NCI-H1694 (cell line): ENCODE measurements around the gene DPH5.

Experiments
- DNase-seq: peaks from one replicate; lab custom pipeline; 2025; lab: John Stamatoyannopoulos, UW

DPH5 gene

DNA sequence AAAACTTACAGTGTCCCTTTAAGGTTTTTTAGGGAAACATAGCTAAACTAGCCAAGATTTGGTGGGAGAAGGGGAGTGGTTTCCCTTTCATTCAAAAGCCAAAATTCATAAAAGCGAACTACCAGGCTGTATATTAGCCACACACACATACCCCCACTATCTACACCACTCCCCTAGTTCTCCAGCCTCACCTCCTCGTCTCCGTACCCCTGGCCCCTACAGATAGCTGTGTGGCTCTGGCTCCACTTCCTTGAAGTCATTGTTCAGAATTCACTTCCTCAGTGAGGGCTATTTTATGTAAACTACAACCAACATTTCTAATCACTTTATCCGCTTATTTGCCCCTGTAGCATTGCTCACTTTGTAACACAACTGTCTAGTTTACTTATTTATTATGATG is 5.3 kb upstream of the DPH5 start:
- DNase-seq, result no peak

DNA sequence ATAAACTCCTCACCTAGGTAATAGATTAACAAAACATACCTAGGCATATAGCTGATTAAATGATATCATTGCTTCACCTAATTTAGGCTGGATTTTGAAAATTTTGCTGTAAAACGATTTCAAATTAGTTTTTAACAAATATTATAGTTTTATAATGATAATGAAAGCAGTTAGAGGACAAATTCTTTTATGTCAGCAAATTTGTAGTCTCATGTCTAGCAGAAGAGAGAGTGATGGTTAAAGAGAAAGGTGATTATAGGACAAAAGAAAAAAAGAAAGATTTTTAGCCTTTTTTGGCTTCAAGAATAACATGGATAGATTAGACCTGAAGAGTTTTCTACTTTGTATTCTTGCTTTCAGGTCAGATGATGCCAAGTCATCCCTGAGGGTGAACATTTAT is 3.6 kb upstream of the DPH5 start:
- no peak for DNase-seq

DNA sequence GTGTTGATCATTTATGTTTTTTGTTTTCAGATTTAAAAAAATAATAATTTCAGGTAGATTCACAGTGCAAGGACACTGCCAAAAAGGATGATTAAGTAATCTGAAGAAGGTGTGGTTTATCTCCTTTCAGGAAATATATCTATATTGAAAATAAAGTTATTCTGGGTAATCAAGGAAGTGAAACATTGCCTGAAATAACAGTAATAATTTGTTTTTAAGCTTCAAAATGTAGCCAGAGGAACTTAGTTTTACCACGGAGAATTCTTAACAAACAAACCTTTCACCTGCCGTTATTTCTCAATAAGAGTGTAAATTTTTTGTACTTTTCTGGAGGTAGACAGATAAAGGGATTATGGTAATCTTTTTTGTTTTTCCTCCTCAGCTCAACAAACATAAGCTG is 2.9 kb upstream of the DPH5 start:
- DNase-seq, result no peak

DNA sequence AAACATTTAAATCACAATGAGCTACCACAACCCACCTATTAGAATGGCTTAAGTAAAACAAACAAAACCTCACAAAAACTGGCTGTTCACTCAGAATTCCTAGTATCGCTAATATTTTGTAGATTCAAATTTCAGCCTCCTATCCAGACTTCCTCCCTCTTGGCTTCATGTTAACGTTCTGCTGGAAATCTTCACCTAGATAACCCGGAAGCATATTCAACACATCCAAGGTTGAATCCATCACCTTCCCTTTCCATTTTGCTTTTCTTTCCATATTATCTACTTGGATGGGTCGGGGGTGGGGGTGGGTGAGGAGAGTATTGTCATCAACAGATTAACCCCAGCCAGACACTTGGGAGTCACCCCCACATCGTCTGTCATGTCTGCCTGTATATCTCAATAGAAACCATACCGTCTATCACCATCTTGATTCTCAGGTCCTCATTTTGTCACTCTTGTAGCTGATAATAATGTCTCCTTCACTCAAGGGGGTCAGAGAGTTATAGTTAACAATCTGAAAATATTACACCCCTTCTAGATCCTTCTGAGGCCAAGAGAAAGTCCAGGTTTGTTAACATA is 1.7 kb upstream of the DPH5 start:
- no peak for DNase-seq

- DNase-seq, result no peak
Observed at GRCh38 chr1:101026430-101026788, 825 bp upstream of the DPH5 start.

DNA sequence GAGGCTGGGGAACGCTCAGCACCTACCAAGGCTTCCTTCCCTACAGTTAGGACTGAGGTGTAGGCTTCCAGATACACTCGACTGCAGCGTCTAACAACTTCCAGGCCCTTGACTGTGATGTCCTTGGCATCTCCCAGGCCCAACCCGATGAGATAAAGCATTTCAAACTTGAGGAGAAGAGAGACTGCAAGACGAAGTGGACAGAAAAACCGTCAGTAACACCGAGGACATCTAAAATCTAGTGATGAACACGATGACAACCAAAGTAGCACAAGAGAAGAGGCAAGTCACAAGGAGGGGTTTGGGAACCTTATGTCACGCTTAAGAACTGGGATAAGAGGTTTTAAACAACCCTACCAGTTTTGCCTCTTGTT is 314 bp downstream of the DPH5 start:
- no peak for DNase-seq

- DNase-seq, result no peak
Observed at GRCh38 chr1:101022294-101022693, 3.3 kb downstream of the DPH5 start.

DNA sequence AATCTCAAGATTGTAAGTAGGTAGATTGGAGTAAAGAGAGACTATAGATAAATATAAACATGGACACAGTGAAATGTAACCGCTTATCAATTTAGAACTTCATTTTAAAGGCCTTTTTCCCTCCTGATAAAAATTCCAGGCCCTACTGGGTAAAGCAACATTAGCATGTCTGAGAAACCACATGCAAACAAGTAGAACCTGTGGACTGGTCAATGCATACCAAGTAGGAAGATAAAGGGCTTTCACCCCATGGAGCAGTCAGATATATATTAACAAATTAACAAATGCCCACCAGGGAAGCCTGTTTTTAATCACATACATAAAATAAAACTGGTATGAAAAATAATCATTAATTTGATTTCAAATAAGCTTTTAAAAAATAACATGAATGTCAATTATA is 8.1 kb downstream of the DPH5 start:
- no peak for DNase-seq

GRCh38 chr1:101013776-101014175 is 11.8 kb downstream of the DPH5 start:
- no peak for DNase-seq

GRCh38 chr1:101008229-101008834 is 17.3 kb downstream of the DPH5 start:
- DNase-seq, result no peak

DNA sequence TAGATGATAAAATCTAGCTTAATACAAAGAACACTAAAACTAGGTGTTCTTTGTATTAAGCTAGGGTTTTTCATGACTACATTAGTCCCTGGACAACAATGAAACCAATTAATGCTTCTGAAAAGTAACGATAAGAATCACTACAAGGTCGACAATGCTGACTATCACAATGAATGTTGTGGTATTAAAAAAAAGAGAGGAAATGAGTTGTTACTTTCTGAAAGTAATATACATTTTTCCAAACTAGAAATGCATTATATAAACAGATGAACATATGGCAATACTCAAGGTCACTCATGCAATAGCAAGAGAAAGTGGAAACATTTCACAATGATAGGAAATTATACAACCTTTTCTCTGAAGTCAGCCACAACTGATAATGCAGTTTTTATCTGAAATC is 19.0 kb downstream of the DPH5 start:
- no peak for DNase-seq

GRCh38 chr1:101005871-101006270 is 19.7 kb downstream of the DPH5 start:
- DNase-seq, result no peak

- no peak for DNase-seq
Observed at GRCh38 chr1:101005183-101005582, 20.4 kb downstream of the DPH5 start.

DNA sequence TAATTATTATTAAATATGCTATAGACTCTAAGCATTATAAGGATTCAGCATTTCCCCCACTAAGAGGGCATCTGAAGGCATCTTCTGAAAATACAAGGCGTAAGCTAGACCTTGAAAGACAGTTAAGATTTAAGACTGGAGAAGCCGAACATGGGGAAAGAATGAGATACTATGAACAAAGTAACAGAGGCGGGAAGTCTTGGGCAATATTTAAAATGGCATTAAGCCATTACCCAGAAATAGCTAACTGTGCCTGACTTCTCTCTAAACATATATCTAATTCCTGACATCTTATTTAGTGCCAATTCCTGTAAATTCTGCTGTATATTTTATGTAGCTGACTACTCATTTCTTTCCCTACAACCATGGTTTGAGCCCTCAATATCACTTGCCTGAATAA is 20.9 kb downstream of the DPH5 start:
- no peak for DNase-seq

DNA sequence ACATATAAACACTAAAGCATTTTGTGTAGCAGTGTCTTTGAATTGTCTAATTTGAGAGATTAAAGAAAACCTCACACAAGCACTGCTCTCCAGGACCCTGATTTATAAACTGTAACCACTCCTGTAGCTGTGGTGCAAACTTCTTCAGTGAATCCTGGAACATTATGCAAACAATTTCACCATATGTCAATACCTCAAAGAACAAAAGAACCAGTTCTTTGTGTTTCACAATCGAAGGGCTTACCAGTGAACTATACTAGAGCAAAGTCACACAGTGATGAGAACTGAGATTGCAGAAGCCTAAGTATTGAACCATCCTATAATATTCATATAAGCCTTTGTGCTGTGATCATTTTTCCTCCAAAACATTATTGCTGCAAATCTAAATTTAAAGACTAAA is 21.5 kb downstream of the DPH5 start:
- no peak for DNase-seq

- DNase-seq, result no peak
Observed at GRCh38 chr1:101003012-101003650, 22.5 kb downstream of the DPH5 start.

DNA sequence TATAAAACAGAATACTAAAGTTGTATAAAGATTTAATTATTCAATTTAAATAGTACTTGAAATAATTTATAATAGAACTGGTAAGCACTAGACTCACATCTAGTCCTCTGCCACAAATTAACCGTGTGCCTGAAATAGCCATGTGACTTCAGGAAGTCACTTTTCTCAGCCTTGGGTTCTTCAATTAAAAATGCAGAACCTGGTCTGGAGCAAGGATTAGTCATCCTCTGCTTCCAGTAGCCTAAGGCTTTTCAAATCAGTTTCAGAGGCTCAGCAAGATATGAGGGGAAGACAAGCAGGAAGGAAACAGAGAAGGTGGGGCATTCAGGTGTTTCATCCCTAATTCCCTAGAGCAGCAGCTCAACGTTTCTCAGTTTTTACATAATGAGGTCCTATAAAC is 23.0 kb downstream of the DPH5 start:
- no peak for DNase-seq

- DNase-seq, result no peak
Observed at GRCh38 chr1:101000131-101000873, 25.3 kb downstream of the DPH5 start.

DNA sequence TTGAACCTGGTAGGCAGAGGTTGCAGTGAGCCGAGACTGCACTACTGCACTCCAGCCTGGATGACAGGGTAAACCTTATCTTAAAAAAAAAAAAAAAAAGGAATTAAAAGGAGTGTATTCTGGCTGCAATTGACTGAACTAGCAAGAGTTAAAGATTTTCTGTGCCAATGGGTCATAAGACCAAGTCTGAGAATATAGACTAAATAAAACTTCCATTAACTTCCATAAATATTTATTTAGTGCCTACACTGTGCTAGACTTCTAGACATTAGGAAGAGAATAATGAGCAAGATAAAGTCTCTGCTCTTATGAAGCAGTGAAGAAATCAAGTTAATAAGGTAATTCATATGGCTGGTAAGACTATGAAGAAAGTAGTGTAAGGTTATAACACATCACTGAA is 27.2 kb downstream of the DPH5 start:
- no peak for DNase-seq

DNA sequence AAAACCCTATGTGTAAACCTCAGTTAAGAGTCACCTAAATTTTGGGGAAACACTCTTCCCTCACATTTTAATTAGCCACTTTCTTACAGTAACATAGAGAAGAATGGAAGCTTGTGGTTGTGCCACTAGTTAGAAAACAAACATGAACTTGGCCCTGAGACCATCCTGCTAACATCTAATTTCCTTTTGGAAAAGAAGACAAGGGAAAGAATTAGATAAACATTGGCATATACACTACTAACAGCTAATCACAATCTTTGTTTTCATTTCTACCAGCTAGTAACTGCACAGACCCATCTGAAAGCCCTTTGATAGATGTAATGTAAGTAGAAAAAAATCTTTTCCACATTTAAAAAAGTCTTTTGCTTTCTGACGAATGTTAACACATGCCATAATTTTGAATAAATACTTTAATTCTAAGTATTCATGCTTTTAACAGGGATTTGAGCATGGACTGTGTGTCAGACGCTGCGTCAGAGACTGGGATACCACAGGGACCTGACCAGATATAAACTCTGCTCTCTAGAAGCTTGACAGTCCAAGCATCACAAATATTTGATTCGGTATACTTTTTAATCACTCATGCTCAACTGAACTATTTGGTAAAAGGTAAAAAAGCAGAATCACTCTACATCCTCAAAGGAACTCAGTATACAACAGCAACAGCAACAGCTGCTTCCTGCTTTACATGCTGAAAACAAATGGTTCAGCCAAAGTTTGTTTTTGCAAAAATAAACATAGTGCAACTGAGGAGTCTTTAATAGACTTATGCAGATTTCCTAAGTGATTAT is 30.2 kb downstream of the DPH5 start:
- no peak for DNase-seq

DNA sequence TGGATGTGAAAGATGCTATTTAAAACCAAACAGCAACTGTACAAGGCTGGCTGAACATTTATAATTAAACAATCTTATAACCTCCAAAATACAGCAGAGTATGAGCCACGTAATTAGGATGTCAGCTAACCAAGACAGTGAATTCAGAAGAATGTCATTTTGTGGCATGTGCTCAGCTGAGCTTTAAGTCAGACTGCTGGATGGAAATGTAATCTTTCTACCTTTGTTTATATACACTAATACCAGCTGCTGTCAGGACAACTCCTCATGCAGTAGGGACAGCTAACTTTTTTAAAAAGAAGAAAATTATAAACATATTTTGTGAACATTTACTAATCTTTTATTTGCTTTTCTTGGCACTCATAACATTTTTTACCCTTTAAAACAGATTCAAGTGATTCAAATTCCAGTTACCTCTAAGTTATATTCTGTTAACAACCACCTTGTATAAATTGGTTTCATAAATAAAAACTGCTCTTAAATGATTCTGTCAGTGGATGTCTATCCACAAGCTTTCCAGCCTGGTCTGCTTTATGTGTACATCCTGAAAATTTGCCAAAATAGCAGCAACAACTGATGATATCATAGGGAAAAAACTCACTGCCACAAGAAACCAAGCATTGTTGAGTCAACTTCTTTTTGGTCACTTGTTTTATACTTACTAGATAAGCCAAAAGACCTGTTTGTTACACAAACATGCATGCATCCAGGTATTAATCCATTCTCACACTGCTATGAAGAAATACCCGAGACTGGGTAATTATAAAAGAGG is 36.1 kb downstream of the DPH5 start:
- DNase-seq, result no peak

DNA sequence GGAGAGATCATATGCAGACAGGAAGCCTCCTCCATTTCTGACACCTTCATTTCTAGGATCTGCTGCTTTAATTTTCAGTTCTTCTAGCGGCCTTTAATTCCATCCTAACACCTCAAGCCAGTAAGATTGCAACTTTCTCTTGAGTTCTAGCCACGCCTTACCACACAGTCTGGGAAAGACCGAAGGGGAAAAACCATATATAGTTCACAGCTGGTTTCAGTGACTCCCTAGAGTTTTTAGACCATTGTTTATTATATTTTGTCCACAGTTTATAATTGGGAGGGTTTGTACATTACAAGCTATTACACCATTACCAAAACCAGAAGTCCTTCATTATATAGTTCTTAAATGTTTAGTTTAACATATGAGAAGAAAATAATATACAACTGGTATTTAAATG is 37.5 kb downstream of the DPH5 start:
- DNase-seq, result no peak
